ENCODE measurements around the gene CCDC88C.
"Not testable (repeated sequence)": the region's sequence is repeated elsewhere in the genome, so short reads cannot be mapped to it uniquely, and the experiment has no call there.

Gene CCDC88C

DNA sequence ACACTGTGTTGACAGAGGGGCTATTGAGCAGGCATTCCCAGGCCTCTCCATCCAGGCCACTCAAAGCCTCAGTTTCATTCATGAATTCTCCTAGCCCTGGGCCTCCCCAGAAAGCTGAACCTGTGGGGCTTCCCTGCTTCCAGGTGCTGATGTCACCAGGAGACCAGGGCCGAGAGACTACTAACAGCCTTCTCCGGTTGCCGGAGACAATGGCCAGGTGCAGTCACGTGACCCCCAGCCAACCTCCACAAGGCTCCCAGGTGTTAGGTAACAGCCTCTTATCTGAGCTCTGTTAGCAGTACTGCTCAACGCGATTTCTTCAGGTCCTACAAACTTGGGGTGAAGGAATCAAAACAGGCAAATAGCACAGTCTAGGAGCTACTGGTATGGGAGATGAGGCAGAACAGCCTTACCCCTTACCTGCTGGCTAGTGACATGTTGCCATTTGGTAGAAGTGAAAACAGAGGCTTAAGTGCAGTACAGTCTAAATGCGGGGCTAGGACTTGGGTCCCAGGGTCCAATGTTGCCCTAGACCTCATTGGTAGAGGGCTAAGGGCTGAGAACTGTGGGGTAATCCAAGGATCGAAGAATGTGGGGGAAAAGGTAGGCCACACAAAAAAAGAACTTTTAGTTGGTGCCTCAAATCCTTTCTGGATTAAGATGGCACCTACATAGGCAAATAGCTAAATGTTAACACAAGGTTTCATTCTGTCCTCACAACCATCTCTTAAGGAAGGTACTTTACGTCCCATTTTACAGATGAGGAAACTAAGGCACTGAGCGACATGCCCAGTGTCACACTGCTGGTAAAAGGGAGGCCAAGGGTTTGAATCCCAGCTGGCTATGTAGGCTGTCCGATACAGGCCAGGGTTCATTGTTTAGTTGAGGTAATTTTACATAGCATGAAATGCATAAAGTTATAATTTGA lies 3.8 kb downstream of the CCDC88C start:
- DNase-seq (ENCODE audit: extremely low spot score) = no peak
- POLR2A ChIA-PET = no interaction called here
- TF ChIP-seq, protein P1, sequence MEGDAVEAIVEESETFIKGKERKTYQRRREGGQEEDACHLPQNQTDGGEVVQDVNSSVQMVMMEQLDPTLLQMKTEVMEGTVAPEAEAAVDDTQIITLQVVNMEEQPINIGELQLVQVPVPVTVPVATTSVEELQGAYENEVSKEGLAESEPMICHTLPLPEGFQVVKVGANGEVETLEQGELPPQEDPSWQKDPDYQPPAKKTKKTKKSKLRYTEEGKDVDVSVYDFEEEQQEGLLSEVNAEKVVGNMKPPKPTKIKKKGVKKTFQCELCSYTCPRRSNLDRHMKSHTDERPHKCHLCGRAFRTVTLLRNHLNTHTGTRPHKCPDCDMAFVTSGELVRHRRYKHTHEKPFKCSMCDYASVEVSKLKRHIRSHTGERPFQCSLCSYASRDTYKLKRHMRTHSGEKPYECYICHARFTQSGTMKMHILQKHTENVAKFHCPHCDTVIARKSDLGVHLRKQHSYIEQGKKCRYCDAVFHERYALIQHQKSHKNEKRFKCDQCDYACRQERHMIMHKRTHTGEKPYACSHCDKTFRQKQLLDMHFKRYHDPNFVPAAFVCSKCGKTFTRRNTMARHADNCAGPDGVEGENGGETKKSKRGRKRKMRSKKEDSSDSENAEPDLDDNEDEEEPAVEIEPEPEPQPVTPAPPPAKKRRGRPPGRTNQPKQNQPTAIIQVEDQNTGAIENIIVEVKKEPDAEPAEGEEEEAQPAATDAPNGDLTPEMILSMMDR (IDR thresholded peaks at IDR 0.05; ENCODE audit: control extremely low read depth, extremely low read depth, low read depth, missing control alignments) = no peak
- CTCF ChIA-PET = interaction anchor here (0.8 to 12.0 kb wide), 11 partner anchors 10 to 237 kb away, joined by 3 to 180 read pairs (median 6); no protein-coding TSS in a partner anchor

DNA sequence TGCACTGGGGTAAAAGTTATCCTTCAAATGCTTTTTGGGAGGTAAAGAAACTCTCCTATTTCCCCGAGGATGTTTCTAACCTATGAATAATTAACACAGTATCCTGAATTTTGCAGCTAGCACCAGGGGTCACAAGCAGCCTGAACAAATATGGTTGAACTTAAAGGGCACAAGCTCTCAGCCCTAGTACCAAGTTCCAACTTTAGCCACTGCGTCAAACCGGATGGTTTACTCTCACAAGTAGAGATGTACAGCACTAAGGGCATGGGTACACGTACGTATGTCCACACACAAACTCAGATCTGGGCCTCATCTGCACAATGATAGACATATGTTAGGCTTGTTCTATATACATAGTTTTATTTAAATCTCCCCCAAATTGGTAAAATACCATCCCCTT lies 4.7 kb downstream of the CCDC88C start:
- no peak for DNase-seq (ENCODE audit: extremely low spot score)
- ChIA-PET POLR2A (no interaction called here), CTCF (interaction anchor here (0.8 to 3.6 kb wide), 6 partner anchors 13 to 95 kb away, joined by 3 to 12 read pairs (median 4); no protein-coding TSS in a partner anchor)
- TF ChIP-seq, protein P1 (IDR thresholded peaks at IDR 0.05; ENCODE audit: control extremely low read depth, extremely low read depth, low read depth, missing control alignments) = no peak

DNA sequence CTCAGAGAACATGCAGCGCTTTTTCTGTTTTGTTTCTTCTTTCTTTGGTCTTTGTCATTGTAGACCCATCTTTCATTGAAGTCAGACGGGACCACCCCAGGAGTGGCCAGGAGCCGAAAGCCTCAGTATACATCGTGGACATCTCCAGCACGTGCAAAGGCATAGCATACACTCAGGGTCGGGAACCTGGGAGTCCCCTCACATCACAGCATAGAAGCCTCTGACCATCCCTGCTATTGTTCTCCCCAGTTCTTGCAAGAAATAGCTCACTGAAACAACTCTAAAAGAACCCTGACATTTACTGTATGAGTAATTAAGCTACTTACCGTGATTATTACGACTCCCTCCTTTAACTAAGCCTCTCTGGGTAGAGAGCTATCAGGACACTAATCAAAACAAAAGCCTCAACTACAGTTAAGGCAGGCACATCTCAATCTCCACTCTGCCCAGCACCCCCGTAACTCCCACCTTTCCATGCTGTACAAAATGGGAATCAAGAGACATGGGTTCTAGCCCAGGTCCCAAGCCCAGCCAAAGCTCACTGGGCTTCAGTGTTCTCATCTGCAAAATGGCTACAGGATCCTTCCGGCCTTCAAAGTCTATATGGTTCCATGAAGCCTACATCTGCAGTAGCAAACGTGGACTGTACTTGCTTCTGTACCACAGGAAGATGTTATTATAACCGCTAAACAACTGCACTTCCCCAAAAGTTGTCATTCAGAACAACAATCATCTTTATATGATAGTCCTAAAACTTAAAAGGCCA lies 6.7 kb downstream of the CCDC88C start:
- POLR2A ChIA-PET = no interaction called here
- CTCF ChIA-PET = interaction anchor here (0.8 to 2.0 kb wide), 6 partner anchors 10 to 87 kb away, joined by 3 to 6 read pairs (median 6); no protein-coding TSS in a partner anchor

DNA sequence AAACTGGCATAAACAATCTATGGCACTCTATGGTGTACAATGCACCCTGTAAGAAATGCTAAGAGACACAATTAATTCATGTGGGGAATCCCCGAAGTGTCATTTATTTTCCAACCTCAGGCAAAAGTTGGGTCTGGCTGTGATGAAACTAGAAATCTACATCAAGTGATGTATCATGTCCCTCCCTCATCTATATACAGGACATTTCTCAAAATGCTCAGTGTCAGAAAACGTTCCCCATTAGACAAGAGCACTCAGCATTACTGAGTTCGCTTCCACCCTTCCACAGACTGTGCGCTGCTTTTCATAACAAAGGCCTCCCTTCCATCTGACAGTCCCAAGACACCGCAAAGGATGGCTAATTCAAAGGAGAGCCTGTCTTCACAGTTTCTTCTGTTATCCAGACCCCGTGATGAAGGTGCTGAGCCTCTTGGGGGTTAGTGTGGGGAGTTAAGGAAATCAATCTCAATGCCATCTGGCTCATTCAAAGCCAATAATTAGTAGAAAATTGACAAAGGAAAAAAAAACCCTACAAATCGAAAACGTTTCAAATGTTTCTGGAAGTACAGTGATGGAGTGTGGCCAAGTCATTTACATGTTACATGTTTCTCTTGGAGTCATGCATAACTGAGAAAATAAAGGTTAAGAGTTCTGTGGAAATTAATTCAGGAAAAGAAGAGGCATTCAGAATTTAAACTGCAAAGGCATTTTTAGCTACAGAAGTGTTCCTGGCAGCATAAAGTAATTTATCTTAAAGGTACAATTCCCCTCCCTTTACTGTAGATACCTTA lies 7.5 kb downstream of the CCDC88C start:
- no peak for DNase-seq (ENCODE audit: extremely low spot score)
- POLR2A ChIA-PET = interaction anchor here (0.7 kb wide), 1 partner anchor 84 kb away, joined by 3 read pairs; no protein-coding TSS in a partner anchor
- CTCF ChIA-PET = interaction anchor here (1.2 to 2.0 kb wide), 5 partner anchors 10 to 87 kb away, joined by 4 to 6 read pairs (median 6); no protein-coding TSS in a partner anchor
- TF ChIP-seq, protein P1 (IDR thresholded peaks at IDR 0.05; ENCODE audit: control extremely low read depth, extremely low read depth, low read depth, missing control alignments) = no peak

More for the DNA sequence above, 6.7 kb downstream of the CCDC88C start:
- TF ChIP-seq, protein P1 (IDR thresholded peaks at IDR 0.05; ENCODE audit: control extremely low read depth, extremely low read depth, low read depth, missing control alignments) = no peak
- DNase-seq (ENCODE audit: extremely low spot score) = no peak

DNA sequence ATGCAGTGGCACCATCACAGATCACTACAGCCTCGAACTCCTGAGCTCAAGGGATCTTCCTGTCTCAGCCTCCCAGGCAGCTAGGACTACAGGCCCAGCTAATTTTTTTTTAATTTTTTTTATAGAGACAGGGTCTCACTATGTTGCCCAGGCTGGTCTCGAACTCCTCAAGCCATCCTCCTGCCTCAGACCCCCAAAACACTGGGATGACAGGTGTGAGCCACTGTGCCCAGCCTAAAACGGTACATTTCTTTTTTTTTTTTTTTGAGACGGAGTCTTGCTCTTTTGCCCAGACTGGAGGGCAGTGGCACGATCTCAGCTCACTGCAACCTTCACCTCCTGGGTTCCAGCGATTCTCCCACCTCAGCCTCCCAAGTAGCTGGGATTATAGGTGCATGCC lies 8.4 kb downstream of the CCDC88C start:
- CTCF ChIA-PET = interaction anchor here (0.9 to 1.4 kb wide), 6 partner anchors 9 to 86 kb away, joined by 3 to 6 read pairs (median 4); no protein-coding TSS in a partner anchor
- POLR2A ChIA-PET = interaction anchor here (0.7 kb wide), 1 partner anchor 83 kb away, joined by 3 read pairs; no protein-coding TSS in a partner anchor
- not testable (repeated sequence) for DNase-seq (ENCODE audit: extremely low spot score)

DNA sequence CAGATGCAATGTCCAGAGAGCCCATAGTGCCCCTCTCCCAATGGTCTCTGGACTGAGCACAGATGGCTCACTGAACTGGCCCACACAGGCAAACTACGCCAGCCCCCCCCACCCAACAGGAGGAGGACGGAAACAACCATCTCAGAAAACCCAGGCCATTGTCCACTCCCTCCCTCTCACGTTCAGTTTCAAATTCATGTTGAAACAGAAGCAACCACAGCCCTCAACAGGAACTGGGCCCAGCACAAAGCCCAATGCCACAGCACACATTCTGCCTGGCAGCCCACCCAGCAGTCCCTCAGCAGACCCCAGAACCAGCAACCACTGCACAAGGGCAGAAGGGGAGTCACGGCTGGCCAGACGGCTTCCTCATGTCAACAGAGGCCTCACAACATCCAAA lies 10.6 kb downstream of the CCDC88C start:
- DNase-seq (ENCODE audit: extremely low spot score) = no peak
- ChIA-PET POLR2A (no interaction called here), CTCF (no interaction called here)
- TF ChIP-seq, protein P1 (IDR thresholded peaks at IDR 0.05; ENCODE audit: control extremely low read depth, extremely low read depth, low read depth, missing control alignments) = no peak
